Measurements from ENCODE around the gene TRPV4. TPM values are rescaled to one million over a fixed set of nuclear protein-coding genes. Genes with fewer than 3 reads are reported as not detected.

TRPV4 gene
- polyA plus RNA-seq, 1 experiment = 5.2 TPM

GRCh38 chr12:109811624-109811995 is 21.6 kb downstream of the TRPV4 start:
- H3K4me3 ChIP-seq (ENCODE audit: low read depth, low read length) = no peak overlapping the region
- TF ChIP-seq CTCF (IDR thresholded peaks at IDR 0.05; ENCODE audit: low read depth, low read length) = peak; percentile 14; the same call in 1 of the 2 replicates
- peaks cover 7% of the 10 kb centered on the region; the same call in 1 of the 2 replicates for H3K9me3 ChIP-seq (ENCODE audit: control insufficient read depth, insufficient read depth, low read length)
- H3K27ac ChIP-seq (ENCODE audit: low read depth, low read length) = no peak overlapping the region
- CTCF ChIA-PET = interaction anchor here (0.5 kb wide), 1 partner anchor 85 kb away, joined by 6 read pairs; no protein-coding TSS in a partner anchor
- no peak for DNase-seq (ENCODE audit: low read depth, low spot score)
- no peaks in the 10 kb centered on the region for H3K27me3 ChIP-seq (ENCODE audit: control insufficient read depth, insufficient read depth, low read length)
- POLR2A ChIA-PET = no interaction called here

GRCh38 chr12:109810954-109811623 is 22.1 kb downstream of the TRPV4 start:
- Histone ChIP-seq H3K27ac (ENCODE audit: low read depth, low read length) (no peak overlapping the region), H3K4me3 (ENCODE audit: low read depth, low read length) (no peak overlapping the region), H3K27me3 (ENCODE audit: control insufficient read depth, insufficient read depth, low read length) (no peaks in the 10 kb centered on the region), H3K9me3 (ENCODE audit: control insufficient read depth, insufficient read depth, low read length) (peaks cover 7% of the 10 kb centered on the region; the same call in 1 of the 2 replicates)
- no peak for TF ChIP-seq CTCF (IDR thresholded peaks at IDR 0.05; ENCODE audit: low read depth, low read length)
- ChIA-PET POLR2A (no interaction called here), CTCF (interaction anchor here (1.1 kb wide), 1 partner anchor 34 kb away, joined by 3 read pairs; no protein-coding TSS in a partner anchor)
- no peak for DNase-seq (ENCODE audit: low read depth, low spot score)

- H3K27me3 ChIP-seq (ENCODE audit: control insufficient read depth, insufficient read depth, low read length) = no peaks in the 10 kb centered on the region
- H3K27ac ChIP-seq (ENCODE audit: low read depth, low read length) = no peak overlapping the region
- CTCF ChIA-PET = interaction anchor here (6.1 kb wide), 1 partner anchor 35 kb away, joined by 134 read pairs; no protein-coding TSS in a partner anchor
- no peak for TF ChIP-seq CTCF (IDR thresholded peaks at IDR 0.05; ENCODE audit: low read depth, low read length)
- DNase-seq (ENCODE audit: low read depth, low spot score) = no peak
- H3K9me3 ChIP-seq (ENCODE audit: control insufficient read depth, insufficient read depth, low read length) = no peaks in the 10 kb centered on the region
- H3K4me3 ChIP-seq (ENCODE audit: low read depth, low read length) = no peak overlapping the region
- POLR2A ChIA-PET = no interaction called here
Measured at GRCh38 chr12:109808876-109809646, 24.1 kb downstream of the TRPV4 start.

- Histone ChIP-seq H3K4me3 (ENCODE audit: low read depth, low read length) (no peak overlapping the region), H3K27me3 (ENCODE audit: control insufficient read depth, insufficient read depth, low read length) (no peaks in the 10 kb centered on the region), H3K27ac (ENCODE audit: low read depth, low read length) (no peak overlapping the region), H3K9me3 (ENCODE audit: control insufficient read depth, insufficient read depth, low read length) (no peaks in the 10 kb centered on the region)
- ChIA-PET CTCF (interaction anchor here (6.1 kb wide), 1 partner anchor 36 kb away, joined by 134 read pairs; no protein-coding TSS in a partner anchor), POLR2A (no interaction called here)
- no peak for TF ChIP-seq CTCF (IDR thresholded peaks at IDR 0.05; ENCODE audit: low read depth, low read length)
- no peak for DNase-seq (ENCODE audit: low read depth, low spot score)
Measured at GRCh38 chr12:109807954-109808643, 25.1 kb downstream of the TRPV4 start.

All from AG04450 (cell line).